Esophagus mucosa (tissue), 1 donor: ENCODE measurements around the gene KCNQ4. TPM values are rescaled to one million over a fixed set of nuclear protein-coding genes. Genes with fewer than 3 reads are reported as not detected.

Experiments used
- ATAC-seq: fragments of 200-7000 bp; cut with Tn5 transposase; one replicate; pipeline ENCODE4 v1.9.1; 2020
- total RNA-seq: library from RNA; stranded (reverse); gene quantifications from one replicate; pipeline ENCODE4 v1.2.4, GENCODE V29; 2023
- donor health status: DM: yes; HTN: yes; CAD: no.

The KCNQ4 gene
- 0.24 TPM for total RNA-seq

- peak; percentile 61 for ATAC-seq
Observed at GRCh38 chr1:40783001-40783905, at the start of gene KCNQ4. Gene KCNQ4 (plus strand): TSS chr1:40783787. CDS start chr1:40784094, 307 bp downstream.

GRCh38 chr1:40734882-40735628 lies 48.5 kb upstream of the KCNQ4 start:
- ATAC-seq: no peak

- peak; percentile 54 for ATAC-seq
Observed at GRCh38 chr1:40736085-40736531, 47.5 kb upstream of the KCNQ4 start.

DNA sequence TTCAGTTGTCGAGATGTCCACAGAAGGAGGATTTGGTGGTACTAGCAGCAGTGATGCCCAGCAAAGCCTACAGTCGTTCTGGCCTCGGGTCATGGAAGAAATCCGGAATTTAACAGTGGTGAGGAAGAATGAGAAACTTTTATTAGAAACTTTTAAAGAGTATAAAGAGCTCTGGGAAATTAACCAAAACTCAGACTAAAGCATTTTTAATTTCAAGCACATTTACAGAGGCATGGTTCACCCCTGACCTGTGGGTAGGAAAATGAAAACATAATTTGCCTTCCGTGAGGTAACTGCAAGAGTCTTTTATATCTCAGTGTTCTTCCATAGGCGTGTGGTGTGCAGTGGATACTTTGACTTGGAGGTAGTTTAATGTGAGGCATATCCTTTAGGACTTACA lies 44.8 kb upstream of the KCNQ4 start:
- no peak for ATAC-seq

DNA sequence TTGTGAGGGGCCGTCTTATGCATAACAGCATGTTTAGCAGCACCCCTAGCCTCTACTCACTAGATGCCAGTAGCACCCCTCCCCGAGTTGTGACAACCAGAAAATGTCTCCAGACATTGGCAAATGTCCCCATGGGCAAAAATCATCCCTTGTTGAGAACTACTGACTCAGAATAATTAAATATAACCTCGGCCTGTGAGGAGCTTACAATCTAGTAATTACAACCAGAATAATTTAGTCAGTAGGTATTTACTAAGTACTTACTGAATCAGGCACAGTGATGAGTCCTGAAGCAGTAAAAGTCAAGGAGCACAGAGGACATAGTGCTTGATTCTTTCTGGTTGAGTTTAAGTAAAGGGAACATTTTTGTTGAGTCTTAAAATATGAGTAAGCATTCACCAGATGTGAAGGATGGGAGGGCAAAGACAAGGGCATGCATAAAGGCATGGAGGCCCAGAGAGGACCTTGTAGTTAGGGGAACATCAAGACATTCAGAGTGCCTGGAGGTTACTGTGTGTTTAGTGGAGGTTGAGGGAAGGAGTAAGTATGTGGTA lies 44.1 kb upstream of the KCNQ4 start:
- no peak for ATAC-seq

DNA sequence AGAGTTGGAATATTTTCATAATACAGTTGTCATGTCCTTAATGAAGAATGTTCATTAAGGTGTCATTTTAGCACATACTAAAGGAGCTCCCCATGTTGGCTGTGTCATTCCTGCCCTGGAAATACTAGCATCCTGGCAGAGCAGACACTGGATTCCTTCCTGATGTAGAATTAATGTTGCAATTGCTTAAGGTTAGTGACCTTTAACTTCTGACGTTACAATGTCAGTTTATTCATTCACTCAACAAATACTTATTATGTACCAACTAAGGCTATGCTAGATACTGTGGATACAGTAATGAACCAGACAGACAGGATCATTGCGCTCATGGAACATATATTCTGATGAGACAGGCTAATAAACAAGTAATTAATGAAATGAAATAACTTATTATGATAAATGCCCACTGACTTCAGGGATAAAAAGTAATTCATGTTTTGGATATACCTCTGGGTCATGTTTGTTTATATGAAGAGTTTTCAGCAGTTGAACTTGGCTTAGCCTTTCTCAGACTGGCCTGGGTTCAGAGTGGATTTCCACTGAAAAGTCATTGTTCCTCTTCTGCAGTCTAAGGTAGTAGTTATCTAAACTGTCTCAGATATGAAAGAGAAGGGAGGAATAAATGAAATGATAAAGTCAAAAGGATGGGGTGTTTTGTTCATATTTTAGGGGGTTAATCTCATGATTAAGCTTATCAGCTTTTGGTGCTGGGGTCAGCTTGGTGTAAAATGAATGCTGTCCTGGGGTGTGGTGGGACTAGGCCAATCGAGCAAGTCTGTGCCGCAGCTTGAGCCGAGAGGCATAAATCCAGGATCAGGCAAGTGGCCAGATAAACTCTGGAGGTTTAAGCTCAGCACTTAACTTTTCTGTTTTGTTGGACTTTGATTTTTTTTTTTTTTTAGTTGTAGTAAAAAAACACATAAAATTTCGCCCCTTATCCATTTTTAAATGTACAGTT lies 43.3 kb upstream of the KCNQ4 start:
- peak; percentile 56 for ATAC-seq

GRCh38 chr1:40740997-40741736 lies 42.4 kb upstream of the KCNQ4 start:
- ATAC-seq: no peak

- peak; percentile 40 for ATAC-seq
Observed at GRCh38 chr1:40742363-40743061, 41.1 kb upstream of the KCNQ4 start.

- ATAC-seq: no peak
Observed at GRCh38 chr1:40743452-40743851, 40.1 kb upstream of the KCNQ4 start.

GRCh38 chr1:40743860-40744259 lies 39.7 kb upstream of the KCNQ4 start:
- no peak for ATAC-seq

GRCh38 chr1:40745176-40745575 lies 38.4 kb upstream of the KCNQ4 start:
- no peak for ATAC-seq

DNA sequence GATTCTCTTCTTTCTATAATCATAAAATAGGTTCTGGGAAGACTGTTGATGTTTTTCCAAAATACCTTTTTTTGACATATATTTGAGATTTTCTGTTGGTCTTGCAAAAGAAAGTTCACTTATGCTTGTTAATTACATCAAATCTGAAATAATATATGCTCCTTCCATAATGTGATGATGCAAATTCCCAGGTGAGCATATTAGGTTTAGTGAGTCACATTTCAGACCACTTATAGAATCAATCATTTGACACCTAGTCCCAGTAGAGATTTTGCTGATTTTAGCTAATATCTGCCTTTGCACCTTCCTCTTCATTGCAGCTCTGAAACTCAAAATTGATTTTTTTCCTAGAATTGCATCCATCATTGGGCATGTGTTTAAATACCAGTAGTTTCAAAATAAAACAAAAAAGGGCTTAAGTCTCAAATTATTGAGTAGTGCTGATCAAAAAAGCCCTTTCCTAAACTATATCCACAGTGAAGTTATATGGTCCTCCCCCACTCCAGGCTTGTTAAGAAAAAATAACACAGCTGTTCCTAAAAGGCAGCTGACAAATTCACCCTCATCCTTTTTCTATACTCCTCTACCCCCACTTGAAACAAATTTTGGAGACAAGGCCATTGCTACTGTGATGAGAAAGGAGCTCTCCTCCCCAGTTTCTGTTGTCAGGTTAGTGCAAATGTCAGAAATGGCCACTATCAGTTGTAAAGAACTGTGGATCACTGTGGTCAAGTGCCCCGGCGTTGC lies 37.1 kb upstream of the KCNQ4 start:
- no peak for ATAC-seq

DNA sequence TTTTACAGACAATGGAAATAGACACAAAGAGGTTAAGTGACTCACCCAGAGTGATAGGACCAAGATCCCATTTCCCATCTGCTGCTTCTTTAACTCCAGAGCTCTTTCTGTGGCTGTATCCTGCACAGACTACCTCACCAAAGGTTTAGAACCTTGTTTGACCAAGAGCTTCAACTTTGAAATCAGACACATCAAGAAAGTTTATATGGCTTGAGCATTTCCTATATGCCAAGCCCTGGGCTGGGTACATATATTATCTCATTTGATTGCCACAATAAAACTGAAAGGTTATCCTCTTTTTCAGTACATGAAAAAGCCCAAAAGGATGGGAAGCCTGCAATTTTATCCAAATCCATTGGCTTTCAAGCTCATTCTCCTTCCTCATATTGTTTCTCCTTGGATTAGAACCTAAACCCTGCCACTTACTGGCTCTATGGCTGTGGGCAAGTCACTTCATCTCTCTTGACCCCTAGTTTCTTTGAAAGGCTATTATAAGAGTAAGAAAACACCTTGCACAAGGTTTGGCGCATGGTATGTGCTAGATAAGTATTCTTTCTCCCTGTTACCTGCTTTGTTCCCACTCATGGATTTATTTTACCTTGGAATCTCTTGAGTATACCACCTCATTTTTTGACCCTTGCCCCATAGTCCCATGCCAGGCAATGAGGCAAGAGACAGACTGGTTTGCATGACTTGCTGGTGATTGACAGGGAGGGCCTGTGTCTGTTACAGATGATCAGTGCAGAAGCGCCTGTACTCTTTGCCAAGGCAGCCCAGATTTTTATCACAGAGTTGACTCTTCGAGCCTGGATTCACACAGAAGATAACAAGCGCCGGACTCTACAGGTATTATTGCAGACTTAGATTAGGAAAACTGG lies 34.5 kb upstream of the KCNQ4 start:
- ATAC-seq: no peak

DNA sequence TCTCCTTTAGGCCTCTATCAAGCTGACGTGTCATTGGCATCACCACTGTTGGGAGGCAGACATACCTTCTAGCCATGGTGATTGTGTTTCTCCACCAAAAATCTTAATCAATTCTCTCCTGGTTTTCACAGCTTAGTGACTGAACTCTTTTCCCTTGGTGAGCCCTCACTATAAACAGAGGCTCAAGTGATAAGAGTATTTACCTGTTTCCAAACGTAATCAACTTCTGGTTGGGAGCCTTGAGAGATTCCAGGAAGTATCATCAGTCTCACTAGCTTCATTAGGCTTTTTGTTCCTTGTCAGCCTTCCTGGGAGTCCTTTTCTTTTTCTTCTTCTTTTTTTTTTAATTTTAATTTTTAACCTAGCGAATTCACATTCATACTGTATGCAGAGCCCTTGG lies 33.8 kb upstream of the KCNQ4 start:
- ATAC-seq: no peak

DNA sequence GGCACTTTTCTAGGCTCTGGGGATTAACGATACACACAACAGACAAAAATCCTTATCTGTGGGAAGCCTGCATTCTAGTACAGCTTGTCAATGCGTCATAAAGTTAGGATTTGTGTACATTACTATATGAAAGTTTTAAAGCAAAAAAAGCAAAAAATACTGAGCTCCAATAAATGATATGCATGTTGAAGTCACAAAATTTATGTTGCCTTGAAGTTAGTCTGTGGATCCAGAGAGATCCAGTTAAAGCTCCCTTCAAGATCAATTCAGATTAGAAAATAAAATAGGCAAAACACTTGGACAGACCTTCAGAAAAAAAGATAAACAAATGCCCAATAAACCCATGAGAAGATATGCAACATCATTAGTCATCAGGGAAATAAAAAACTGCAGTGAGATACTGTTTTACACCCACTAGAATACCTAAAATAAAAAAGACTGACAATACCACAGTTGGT lies 33.1 kb upstream of the KCNQ4 start:
- no peak for ATAC-seq

DNA sequence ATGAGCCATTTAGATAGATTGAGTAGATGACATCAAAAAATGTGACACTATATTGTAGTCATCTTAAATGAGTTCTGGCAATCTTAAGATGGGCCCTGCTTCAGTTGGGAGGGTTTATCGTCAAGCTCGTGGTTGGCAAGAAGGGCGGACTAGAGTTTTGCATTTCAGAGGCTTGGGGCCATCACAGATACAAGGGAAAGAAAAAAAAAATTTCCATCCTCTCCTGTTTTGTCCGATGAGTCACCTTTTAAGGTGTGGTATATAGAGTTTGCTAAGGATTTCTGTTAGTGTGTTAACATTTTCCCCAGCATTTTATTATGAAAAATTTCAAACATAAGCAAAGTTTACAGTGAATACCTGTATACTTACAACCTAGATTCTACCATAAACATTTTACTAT lies 31.8 kb upstream of the KCNQ4 start:
- peak; percentile 38 for ATAC-seq

DNA sequence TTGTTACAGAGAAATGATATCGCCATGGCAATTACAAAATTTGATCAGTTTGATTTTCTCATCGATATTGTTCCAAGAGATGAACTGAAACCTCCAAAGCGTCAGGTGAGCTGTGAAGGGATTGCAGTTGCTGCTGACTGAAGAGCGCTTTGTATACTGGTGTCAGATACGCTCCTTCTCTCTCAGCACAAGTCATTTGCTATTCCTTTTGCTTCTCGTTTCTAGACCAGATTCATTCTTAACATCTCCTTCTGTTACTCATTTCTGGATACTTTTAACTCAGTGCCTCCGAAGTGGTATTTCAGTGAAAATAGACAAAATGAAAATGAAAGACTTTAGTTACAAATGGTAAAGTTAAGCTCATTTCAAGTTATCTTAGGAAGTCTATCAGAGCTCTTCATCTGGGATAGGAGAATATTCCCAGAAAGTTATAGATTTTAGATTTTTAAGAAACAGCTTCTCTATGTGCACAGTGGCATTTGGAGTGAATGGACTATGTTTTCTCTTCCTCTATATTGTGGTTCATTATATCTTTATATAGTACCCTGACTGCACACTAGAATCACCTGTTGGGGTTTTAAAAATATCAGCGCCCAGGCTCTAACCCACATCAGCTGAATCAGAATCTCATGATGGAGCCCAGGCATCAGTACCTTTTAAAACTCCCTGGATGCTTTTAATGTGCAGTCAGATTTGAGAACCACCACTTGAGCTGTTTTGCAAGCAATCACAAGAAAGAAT lies 30.3 kb upstream of the KCNQ4 start:
- no peak for ATAC-seq

GRCh38 chr1:40754201-40754600 lies 29.4 kb upstream of the KCNQ4 start:
- ATAC-seq: no peak
